Activated CD8-positive, alpha-beta memory T cell treated with anti-CD3 and anti-CD28 coated beads for 24 hours (primary cell): ENCODE data around the gene MSI1.

ENCODE experiments used
- DNase-seq: peaks from one replicate; pipeline ENCODE4 v3.0.0-alpha.2; 2020

Gene MSI1

GRCh38 chr12:120376934-120377572 is 8.1 kb upstream of the MSI1 start:
- DNase-seq = no peak

- DNase-seq = no peak
These were observed 7.5 kb upstream of the MSI1 start for GRCh38 chr12:120376416-120376815.

- no peak for DNase-seq
These were observed 7.0 kb upstream of the MSI1 start for GRCh38 chr12:120376009-120376408.

DNA sequence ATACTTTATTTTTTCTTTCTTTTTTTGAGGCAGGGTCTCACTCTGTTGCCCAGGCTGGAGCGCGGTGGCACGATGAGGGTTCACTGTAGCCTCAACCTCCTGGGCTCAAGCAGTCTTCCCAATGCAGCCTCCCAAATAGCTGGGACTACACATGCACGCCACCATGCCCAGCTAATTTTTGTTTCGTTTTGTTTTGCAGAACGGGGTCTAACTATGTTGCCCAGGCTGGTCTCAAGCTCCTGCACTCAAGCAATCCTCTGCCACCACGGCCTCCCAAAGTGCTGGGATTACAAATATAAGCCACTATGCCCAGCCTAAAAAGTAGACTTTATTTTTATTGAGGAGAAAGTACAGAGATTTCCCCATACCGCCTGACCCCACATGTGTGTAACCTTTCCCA is 4.7 kb upstream of the MSI1 start:
- no peak for DNase-seq

DNA sequence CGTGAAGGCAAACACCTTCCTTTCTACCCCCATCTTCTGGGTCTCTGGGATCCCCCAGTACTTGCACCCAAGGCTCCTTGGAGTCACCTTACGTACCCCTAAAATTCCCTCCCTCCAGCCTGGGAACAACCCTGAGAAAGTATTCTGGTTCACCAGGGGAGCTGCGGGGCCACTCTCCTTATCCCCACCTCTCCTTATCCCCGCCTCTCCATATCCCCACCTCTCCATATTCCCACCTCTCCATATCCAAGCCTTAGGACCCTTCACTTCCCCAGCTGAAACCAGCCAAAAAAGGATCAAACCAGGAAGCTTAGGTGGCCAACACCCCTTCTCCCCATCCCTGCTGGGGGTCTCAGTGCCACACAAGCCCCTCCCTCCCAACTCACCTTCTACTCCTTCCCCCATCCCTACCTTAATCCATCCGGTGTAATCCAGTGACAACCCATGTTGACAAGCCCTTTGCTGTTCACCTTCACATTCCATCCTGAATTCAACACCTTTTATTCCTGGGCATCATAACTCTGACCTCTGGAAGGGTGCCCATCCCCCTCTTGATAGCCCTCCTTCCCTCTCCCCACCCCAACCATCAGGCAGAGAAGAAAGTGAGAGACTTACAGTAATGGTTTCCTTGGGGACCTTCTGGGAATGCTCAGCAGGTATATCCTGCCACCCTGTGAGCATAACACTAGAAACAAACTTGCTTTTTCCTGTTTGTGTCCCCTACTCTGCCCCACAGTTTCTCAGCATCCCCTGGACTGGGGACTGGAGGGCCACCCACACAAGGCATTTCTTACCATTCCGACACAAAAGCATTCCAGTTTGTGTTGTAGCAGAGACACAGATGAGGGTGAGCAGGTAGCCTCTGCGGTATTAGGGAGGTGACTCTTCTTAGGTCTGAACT is 1.6 kb upstream of the MSI1 start:
- no peak for DNase-seq

DNA sequence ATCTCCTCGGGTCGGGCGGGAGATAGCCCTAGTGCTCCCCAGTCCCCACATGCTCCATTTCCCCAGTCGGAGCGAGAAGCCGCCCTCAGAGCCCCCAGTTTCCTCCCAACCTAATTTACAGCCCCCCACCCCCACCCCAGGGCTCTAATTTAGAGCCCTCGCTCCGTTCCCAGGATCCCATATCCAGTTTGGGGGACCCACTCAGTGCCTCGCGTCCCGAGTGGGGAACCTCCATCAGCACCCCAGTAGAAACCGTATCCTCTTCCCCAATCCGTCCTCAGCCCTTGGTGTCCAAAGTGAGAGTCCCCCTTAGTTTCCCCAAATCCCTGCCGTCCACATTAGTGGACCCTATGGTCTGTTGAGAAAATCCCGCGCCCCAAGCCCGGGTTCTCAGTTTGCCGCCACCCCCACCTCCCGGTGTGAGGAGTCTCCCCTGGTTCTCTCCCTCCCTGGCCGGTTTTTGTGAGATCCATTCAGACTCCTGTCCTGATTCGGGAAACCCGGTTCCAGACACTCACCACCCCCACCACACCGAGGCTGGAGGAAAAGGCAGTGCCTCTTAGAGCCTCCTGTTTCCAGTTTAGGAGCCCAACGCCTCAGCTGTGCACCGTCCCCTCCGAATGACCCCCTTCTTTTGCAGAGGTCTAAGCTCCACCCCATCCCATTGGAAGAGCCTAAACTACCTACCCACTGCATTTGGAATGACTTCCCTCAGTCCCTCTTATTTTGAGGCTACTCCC is 809 bp upstream of the MSI1 start:
- DNase-seq = no peak

- peak; percentile 72 for DNase-seq
These were observed 808 bp downstream of the MSI1 start for GRCh38 chr12:120367924-120368788.

GRCh38 chr12:120367233-120367923 is 1.6 kb downstream of the MSI1 start:
- no peak for DNase-seq

- DNase-seq = no peak
These were observed 2.1 kb downstream of the MSI1 start for GRCh38 chr12:120366845-120367232.

DNA sequence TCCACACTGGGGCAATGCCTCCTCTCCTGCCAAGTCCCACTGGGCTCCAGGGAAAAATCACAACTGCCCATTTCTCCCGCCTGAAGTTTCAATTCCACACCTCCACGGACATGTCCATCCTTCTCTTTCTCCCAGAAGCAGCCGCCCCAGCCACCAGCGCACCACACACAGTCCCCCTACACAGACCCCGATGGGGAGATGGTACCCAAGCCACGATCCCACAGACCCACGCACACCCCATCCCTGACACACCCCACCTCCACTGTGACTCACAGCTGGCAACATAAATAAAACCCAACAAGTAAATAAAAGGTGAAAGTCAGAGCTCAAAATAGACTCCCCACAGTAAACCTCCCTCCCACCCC is 2.6 kb downstream of the MSI1 start:
- no peak for DNase-seq

- no peak for DNase-seq
These were observed 3.2 kb downstream of the MSI1 start for GRCh38 chr12:120365675-120366340.

GRCh38 chr12:120364487-120364886 is 4.5 kb downstream of the MSI1 start:
- no peak for DNase-seq

GRCh38 chr12:120363274-120363855 is 5.6 kb downstream of the MSI1 start:
- no peak for DNase-seq

- no peak for DNase-seq
These were observed 6.3 kb downstream of the MSI1 start for GRCh38 chr12:120362516-120363273.

DNA sequence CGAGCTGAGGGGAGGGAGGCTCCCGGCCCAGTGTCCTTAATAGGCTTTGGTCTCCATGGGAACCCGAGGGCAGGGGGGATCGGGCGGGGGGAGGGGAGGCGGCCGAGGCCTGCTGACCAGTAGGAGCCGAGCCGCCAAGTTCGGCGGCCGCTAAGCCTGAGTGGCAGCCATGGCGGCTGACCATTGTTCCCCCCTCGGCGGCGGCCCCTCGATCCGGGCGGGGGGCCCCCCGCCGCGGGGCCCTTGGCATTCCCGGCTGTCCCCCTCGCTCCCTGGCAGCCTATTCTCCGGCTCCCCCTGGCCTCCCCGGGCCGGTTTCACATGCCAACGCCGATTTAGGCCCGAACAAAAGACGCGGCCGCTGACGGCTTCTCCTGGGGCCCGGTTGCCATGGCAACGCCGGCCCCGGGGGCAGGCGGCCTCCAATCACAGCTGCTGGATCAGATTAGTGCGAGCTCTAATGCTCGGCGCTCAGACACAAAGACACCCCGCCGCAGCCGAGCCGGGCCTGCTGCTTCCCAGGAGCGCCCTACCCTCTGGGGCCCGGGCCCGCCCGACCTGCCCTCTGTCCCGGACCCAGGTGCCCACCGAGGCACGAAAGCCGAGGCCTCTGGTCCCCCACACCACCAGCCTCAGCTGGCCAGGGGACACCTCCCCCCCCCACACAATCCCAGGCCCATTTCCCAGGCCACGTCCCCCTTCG is 7.3 kb downstream of the MSI1 start:
- no peak for DNase-seq

GRCh38 chr12:120359128-120359527 is 9.8 kb downstream of the MSI1 start:
- DNase-seq = no peak

DNA sequence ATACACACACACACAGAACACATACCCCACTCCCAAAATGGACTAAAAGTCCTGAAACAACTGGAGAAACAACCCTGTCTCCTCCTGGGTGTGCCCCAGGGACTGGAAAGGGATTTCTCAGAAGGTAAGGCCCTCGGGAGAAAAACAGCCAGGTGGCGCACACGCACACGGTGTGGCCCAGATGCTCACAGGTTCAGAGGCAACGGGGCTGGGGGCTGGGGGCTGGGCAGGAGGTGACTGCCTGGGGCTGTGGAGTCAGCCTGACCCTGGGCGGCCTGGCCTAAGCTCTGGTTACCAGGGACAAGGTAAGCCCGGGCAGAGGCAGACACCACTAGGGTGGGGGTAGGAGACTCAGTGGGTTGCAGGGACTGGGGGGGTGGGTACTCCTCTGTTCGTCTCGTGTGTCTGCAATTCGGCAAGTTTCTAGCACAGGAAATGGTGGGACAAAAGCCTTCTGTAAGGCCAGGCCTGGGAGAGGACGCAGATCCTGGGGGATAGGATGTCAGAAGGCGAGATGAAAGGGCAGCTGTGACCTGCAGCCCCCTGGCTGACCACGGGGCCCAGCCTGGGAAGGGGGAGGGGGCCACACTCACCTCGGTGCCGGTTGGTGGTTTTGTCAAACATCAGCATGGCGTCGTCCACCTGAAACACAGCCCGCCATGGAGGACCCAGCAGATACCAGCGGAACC is 10.4 kb downstream of the MSI1 start:
- no peak for DNase-seq

GRCh38 chr12:120357104-120357503 is 11.9 kb downstream of the MSI1 start:
- no peak for DNase-seq

DNA sequence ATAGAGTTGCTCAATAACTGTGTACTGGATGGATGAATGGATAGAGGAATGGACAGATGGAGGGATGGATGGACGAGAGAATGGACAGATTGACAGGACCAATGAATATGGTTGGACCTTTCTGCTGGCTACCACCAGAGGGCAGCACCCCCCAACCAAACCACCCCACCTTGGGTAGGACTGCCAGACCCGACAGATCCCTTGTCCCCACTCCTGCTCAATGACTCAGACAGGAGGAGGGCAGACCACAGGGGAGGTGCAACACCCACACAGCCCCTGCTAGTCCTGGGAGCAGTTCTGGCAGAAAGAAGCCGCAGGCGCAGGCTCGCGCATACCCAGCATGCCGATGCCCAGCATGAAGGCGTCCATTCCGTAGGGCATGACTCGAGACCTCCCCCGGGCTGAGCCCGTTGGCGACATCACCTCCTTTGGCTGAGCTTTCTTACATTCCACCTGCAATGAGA is 12.4 kb downstream of the MSI1 start:
- peak; percentile 89 for DNase-seq
